ENCODE measurements around the gene SDF2L1. TPM values are rescaled to one million over a fixed set of nuclear protein-coding genes. Genes with fewer than 3 reads are reported as not detected.

SDF2L1 gene
- total RNA-seq, 4 donors from 2014 or later, result 11.2 to 23.6 (median 18.7) TPM

DNA sequence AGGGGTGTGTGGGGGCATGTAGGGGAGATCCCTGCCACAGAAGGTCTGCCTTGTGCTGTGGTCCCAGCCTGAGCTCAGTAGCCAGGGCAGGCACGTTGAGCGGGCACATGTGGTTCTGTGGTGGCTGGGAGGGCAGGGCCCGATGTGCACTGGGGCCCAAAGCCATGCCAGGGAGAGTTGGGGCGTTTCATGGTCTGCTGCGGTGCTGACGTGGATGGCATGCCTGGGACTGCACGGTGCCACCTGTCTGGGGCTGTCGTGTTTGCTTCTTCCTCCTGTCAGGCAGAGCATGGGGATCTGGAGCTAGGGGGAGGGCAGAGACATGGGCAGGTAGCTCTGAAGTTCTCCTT, 43.0 kb downstream of the SDF2L1 start:
- Histone ChIP-seq H3K9me3 (no peaks in the 10 kb centered on the region), H3K4me3 (no peak overlapping the region), H3K4me1 (no peaks in the 10 kb centered on the region), H3K27me3 (no peaks in the 10 kb centered on the region), H3K36me3 (peaks cover 93% of the 10 kb centered on the region), H3K27ac (no peak overlapping the region)
- TF ChIP-seq POLR2A (IDR thresholded peaks at IDR 0.05) (no peak), POLR2AphosphoS5 (IDR thresholded peaks at IDR 0.05) (no peak), EP300 (IDR thresholded peaks at IDR 0.05) (no peak)
- TF ChIP-seq, protein P1, sequence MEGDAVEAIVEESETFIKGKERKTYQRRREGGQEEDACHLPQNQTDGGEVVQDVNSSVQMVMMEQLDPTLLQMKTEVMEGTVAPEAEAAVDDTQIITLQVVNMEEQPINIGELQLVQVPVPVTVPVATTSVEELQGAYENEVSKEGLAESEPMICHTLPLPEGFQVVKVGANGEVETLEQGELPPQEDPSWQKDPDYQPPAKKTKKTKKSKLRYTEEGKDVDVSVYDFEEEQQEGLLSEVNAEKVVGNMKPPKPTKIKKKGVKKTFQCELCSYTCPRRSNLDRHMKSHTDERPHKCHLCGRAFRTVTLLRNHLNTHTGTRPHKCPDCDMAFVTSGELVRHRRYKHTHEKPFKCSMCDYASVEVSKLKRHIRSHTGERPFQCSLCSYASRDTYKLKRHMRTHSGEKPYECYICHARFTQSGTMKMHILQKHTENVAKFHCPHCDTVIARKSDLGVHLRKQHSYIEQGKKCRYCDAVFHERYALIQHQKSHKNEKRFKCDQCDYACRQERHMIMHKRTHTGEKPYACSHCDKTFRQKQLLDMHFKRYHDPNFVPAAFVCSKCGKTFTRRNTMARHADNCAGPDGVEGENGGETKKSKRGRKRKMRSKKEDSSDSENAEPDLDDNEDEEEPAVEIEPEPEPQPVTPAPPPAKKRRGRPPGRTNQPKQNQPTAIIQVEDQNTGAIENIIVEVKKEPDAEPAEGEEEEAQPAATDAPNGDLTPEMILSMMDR (IDR thresholded peaks at IDR 0.05), result no peak
- WGBS, result 86% methylated on average over 8 of the region's 8 CpGs
- DNase-seq (ENCODE audit: low spot score in 2 of 2), result no peak

DNA sequence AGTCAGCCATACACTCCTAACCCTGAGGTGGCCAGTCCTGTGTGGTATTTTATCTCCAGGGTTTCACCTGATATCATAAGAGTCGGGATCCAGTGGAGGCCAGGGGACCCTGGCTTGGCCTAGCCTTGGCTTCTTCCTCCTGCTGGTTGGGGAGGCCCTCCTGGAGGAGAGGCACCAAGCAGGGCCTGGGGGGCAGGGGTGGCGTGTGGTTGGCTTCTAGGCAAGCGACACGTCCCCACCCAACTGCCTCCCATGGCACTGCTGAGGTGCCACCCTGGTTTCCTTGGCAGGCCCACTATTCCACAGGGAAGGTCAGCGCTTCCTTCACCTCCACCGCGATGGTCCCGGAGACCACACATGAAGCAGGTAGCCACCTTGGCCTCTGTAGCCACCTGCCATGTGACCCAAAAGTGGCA, 44.1 kb downstream of the SDF2L1 start:
- H3K4me3 ChIP-seq, result no peak overlapping the region
- H3K27ac ChIP-seq, result no peak overlapping the region
- H3K4me1 ChIP-seq, result no peaks in the 10 kb centered on the region
- DNase-seq (ENCODE audit: low spot score in 2 of 2), result no peak
- TF ChIP-seq, protein P1 (IDR thresholded peaks at IDR 0.05), result no peak
- no peak for TF ChIP-seq EP300 (IDR thresholded peaks at IDR 0.05)
- no peak for TF ChIP-seq POLR2A (IDR thresholded peaks at IDR 0.05)
- no peak for TF ChIP-seq POLR2AphosphoS5 (IDR thresholded peaks at IDR 0.05)
- no peaks in the 10 kb centered on the region for H3K27me3 ChIP-seq
- H3K9me3 ChIP-seq, result no peaks in the 10 kb centered on the region
- peaks cover 95% of the 10 kb centered on the region for H3K36me3 ChIP-seq
- WGBS, result 96% methylated on average over 6 of the region's 8 CpGs

DNA sequence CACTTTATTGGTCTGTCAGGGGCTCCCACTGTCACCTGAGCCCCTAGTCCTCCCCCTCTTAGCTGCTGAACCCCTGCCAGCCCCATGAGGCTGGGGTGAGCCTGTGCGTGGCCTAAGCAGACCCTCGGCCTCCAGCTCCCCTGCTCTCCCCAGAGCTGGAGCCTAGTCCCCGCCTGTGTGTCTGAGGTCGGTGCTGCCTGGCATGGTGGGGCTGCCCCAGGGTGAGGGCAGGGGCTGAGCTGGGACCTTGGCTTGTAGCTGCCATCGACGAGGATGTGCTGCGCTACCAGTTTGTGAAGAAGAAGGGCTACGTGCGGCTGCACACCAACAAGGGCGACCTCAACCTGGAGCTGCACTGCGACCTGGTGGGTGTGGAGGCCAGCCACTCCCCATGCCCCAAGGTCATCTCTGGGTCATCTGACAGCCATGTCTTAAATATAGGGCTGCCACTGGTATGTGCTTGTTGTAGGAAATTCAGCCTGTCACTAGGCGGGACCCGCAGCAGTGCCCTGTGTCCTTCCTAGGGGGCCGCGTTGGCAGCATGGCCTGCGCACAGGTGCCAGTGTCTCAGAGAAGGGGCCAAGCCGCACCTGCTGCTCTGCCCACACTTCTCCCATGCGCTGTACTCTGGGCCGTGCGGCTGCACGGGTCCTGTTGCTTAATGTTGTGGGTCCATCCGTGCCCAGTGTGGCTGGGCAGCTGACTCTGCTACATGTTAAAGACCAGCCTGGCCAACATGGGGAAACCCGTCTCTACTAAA, 44.7 kb downstream of the SDF2L1 start:
- H3K4me3 ChIP-seq, result no peak overlapping the region
- H3K4me1 ChIP-seq, result no peaks in the 10 kb centered on the region
- WGBS, result 98% methylated on average over 8 of the region's 23 CpGs
- no peak for DNase-seq (ENCODE audit: low spot score in 2 of 2)
- peaks cover 95% of the 10 kb centered on the region for H3K36me3 ChIP-seq
- no peak overlapping the region for H3K27ac ChIP-seq
- TF ChIP-seq, protein P1 (IDR thresholded peaks at IDR 0.05), result no peak
- TF ChIP-seq POLR2A (IDR thresholded peaks at IDR 0.05) (no peak), POLR2AphosphoS5 (IDR thresholded peaks at IDR 0.05) (no peak), EP300 (IDR thresholded peaks at IDR 0.05) (no peak)
- no peaks in the 10 kb centered on the region for H3K9me3 ChIP-seq
- no peaks in the 10 kb centered on the region for H3K27me3 ChIP-seq

DNA sequence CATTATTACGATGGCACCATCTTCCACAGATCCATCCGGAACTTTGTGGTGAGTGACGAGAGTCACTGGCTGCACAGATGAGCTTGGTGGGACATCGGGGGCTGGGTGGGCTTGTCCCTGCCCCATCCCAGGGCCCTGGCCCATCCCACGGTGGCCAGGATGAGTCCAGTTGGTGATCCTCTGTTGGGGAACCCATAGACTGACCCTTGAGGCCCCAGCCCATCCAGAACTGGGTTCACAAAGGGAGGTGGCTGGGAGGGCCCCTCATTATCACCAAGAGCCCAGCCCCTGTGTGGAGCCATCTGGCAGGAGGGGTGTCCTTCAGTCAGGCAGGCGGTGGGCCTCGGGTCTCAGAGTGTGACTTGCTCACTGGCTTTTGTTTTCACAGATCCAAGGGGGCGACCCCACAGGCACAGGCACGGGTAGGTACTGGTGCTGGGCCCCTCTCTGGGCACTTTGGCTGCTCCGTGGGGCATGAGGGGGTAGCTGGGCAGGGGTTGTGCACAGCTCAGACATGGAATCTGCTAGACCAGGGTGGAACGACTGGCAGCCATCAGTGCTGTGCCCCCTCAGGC, 45.7 kb downstream of the SDF2L1 start:
- Histone ChIP-seq H3K27ac (no peak overlapping the region), H3K4me1 (no peaks in the 10 kb centered on the region), H3K4me3 (no peak overlapping the region), H3K36me3 (peaks cover 93% of the 10 kb centered on the region), H3K27me3 (no peaks in the 10 kb centered on the region), H3K9me3 (no peaks in the 10 kb centered on the region)
- 90% methylated on average over 7 of the region's 11 CpGs for WGBS
- DNase-seq (ENCODE audit: low spot score in 2 of 2), result no peak
- TF ChIP-seq EP300 (IDR thresholded peaks at IDR 0.05) (no peak), POLR2AphosphoS5 (IDR thresholded peaks at IDR 0.05) (no peak), POLR2A (IDR thresholded peaks at IDR 0.05) (no peak)
- TF ChIP-seq, protein P1 (IDR thresholded peaks at IDR 0.05), result no peak

DNA sequence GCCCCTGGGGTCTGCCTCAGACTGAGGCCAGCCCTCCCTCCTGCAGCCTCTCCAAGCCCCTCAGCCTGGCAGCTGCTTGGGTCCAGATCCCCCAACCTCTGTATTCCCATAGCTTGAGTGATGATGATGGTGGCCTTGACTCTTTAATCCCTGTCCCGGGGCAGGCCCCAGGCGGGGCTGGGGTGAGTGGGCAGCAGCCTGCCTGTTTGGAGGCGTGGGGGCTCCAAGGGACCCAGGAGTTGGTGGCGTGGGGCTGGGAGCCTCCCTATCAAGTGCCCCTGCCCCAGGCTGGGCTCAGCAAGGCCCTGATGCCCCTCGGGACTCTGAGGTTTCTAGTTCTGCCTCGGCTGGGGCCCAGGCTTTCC, 46.2 kb downstream of the SDF2L1 start:
- Histone ChIP-seq H3K4me3 (no peak overlapping the region), H3K27ac (no peak overlapping the region), H3K9me3 (no peaks in the 10 kb centered on the region), H3K36me3 (peaks cover 93% of the 10 kb centered on the region), H3K27me3 (no peaks in the 10 kb centered on the region), H3K4me1 (no peaks in the 10 kb centered on the region)
- no peak for TF ChIP-seq POLR2A (IDR thresholded peaks at IDR 0.05)
- TF ChIP-seq EP300 (IDR thresholded peaks at IDR 0.05), result no peak
- TF ChIP-seq, protein P1 (IDR thresholded peaks at IDR 0.05), result no peak
- TF ChIP-seq POLR2AphosphoS5 (IDR thresholded peaks at IDR 0.05), result no peak
- WGBS, result 80% methylated on average over 4 of the region's 6 CpGs
- DNase-seq (ENCODE audit: low spot score in 2 of 2), result no peak

All from suprapubic skin (tissue), 4 donors.